Kidney (tissue), 14 donors: ENCODE measurements around the gene SLC7A9. TPM values are rescaled to one million over a fixed set of nuclear protein-coding genes. Genes with fewer than 3 reads are reported as not detected.

ENCODE experiments used
- DNase-seq, 5 donors: peaks; one replicate each; pipeline ENCODE4 v3.0.0-alpha.2; 2013 to 2020
- FAIRE-seq: peaks from 2 replicates; lab custom pipeline; 2012; peaks lifted over from hg19 to GRCh38; lab: Jason Lieb, UNC
- H3K27ac ChIP-seq, 2 donors: one replicate each; pipeline ENCODE4 v1.7.0; 2013; ENCODE audit warnings: low read depth in 2 of 2, low read length in 2 of 2, inconsistent platforms in 1 of 2
- H3K27me3 ChIP-seq: one replicate; pipeline ENCODE4 v1.7.1; 2013; ENCODE audit warnings: low read length, inconsistent platforms; ENCODE audit not compliant: control insufficient read depth, insufficient read depth
- H3K36me3 ChIP-seq, 3 donors: one replicate each; pipeline versions ENCODE4 v1.7.0 to v1.7.1; 2013; ENCODE audit warnings: low read length in 3 of 3, control low read depth in 1 of 3, inconsistent platforms in 1 of 3; ENCODE audit not compliant: insufficient read depth in 3 of 3, control insufficient read depth in 2 of 3
- H3K4me1 ChIP-seq, 3 donors: one replicate each; pipeline versions ENCODE4 v1.7.0 to v1.7.1; 2013; ENCODE audit warnings: low read length in 3 of 3, inconsistent platforms in 1 of 3, low read depth in 1 of 3; ENCODE audit not compliant: control insufficient read depth in 2 of 3, insufficient read depth in 2 of 3
- H3K4me3 ChIP-seq, 3 donors: one replicate each; pipeline versions ENCODE4 v1.7.0 to v1.8.1; 2013; ENCODE audit warnings: low read length in 3 of 3, control low read depth in 1 of 3, inconsistent platforms in 1 of 3
- H3K9ac ChIP-seq, 3 donors: one replicate each; pipeline versions ENCODE4 v1.7.0 to v1.7.1; 2013; ENCODE audit warnings: low read length in 3 of 3, control low read depth in 1 of 3, inconsistent platforms in 1 of 3
- H3K9me3 ChIP-seq, 3 donors: one replicate each; pipeline versions ENCODE4 v1.7.0 to v1.7.1; 2013; ENCODE audit warnings: low read length in 3 of 3, control low read depth in 1 of 3, inconsistent platforms in 1 of 3; ENCODE audit not compliant: control insufficient read depth in 2 of 3, insufficient read depth in 1 of 3
- intact Hi-C: fragments of 100-400 bp; cut with DNase I; formaldehyde crosslinking; loops from one replicate; pipeline ENCODE4 v1.11.1; 2022
- polyA plus RNA-seq: library from polyadenylated mRNA; stranded (reverse); fragments of 350-450 nt; fragmentation: Illumina TruSeq; extraction: RNeasy Lipid Tissue Mini Kit (QIAGEN cat#74804); gene quantifications from one replicate; pipeline ENCODE4 v1.2.3, GENCODE V29; 2014; ENCODE audit warnings: low read depth, low replicate concordance; ENCODE audit not compliant: insufficient read depth
- total RNA-seq: library from RNA; stranded (reverse); fragmentation: NEBNext Ultra II Directional; extraction: Animal tissue kit (Norgen Biotek cat#: 25700); gene quantifications from one replicate; pipeline ENCODE4 v1.2.1, GENCODE V29; 2021
- TF ChIP-seq, protein P1 (sequence below): IDR thresholded peaks from 3 replicates; pipeline ENCODE4 v1.5.1; 2012; ENCODE audit warnings: mild to moderate bottlenecking, moderate library complexity, borderline replicate concordance; ENCODE audit not compliant: insufficient read depth; ENCODE audit errors: extremely low read depth
- donor health status: control.
- donor health status: control.
- donor health status: control.
- donor health status: control.
- donor health status: control.
- donor health status: DM: yes; HTN: yes; CAD: no.
- donor health status: Normal renal cell carcinoma (clear cell type).

SLC7A9 gene
- total and polyA plus RNA-seq, 2 donors from 2014 or later, result 2.6 to 40.0 TPM

DNA sequence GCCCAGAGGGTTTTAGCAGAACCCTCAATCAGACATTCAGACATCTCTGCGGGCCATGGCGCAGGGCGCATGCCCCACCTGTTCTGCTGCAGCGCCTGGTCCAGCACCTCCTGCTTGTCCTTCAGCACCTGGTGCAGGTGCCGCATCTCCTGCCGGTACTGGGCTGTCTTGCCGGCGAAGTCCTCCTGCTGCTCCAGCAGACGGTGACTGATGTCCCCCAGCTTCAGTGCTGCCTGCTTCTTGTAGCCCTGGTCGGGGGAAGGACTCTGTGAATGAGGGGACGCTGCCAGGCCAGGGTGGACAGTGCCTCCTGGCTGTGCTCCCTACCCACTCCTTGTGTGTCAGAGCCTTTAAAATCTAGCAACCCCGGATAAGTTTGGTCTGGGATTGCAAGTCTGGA lies 12.2 kb upstream of the SLC7A9 start:
- Histone ChIP-seq H3K9me3 (no peaks in the 10 kb centered on the region), H3K27ac (no peak overlapping the region), H3K4me3 (no peak overlapping the region), H3K4me1 (no peaks in the 10 kb centered on the region), H3K9ac (no peak overlapping the region), H3K36me3 (no peaks in the 10 kb centered on the region), H3K27me3 (no peaks in the 10 kb centered on the region)
- no peak for FAIRE-seq
- DNase-seq, result no peak
- TF ChIP-seq, protein P1, sequence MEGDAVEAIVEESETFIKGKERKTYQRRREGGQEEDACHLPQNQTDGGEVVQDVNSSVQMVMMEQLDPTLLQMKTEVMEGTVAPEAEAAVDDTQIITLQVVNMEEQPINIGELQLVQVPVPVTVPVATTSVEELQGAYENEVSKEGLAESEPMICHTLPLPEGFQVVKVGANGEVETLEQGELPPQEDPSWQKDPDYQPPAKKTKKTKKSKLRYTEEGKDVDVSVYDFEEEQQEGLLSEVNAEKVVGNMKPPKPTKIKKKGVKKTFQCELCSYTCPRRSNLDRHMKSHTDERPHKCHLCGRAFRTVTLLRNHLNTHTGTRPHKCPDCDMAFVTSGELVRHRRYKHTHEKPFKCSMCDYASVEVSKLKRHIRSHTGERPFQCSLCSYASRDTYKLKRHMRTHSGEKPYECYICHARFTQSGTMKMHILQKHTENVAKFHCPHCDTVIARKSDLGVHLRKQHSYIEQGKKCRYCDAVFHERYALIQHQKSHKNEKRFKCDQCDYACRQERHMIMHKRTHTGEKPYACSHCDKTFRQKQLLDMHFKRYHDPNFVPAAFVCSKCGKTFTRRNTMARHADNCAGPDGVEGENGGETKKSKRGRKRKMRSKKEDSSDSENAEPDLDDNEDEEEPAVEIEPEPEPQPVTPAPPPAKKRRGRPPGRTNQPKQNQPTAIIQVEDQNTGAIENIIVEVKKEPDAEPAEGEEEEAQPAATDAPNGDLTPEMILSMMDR, result no peak
- intact Hi-C loops, result no loop called here

GRCh38 chr19:32880622-32881021 lies 11.1 kb upstream of the SLC7A9 start:
- no peaks in the 10 kb centered on the region for H3K36me3 ChIP-seq
- TF ChIP-seq, protein P1, result no peak
- FAIRE-seq, result no peak

GRCh38 chr19:32879741-32880140 lies 10.2 kb upstream of the SLC7A9 start:
- FAIRE-seq (no peak), DNase-seq (no peak)
- Histone ChIP-seq H3K27ac (no peak overlapping the region), H3K9ac (no peak overlapping the region), H3K9me3 (no peaks in the 10 kb centered on the region), H3K4me3 (no peak overlapping the region), H3K4me1 (no peaks in the 10 kb centered on the region), H3K36me3 (no peaks in the 10 kb centered on the region), H3K27me3 (no peaks in the 10 kb centered on the region)
- TF ChIP-seq, protein P1, result no peak
- intact Hi-C loops, result no loop called here

More at GRCh38 chr19:32880622-32881021, 11.1 kb upstream of the SLC7A9 start:
- H3K27ac ChIP-seq, result no peak overlapping the region
- H3K9me3 ChIP-seq, result no peaks in the 10 kb centered on the region
- H3K4me3 ChIP-seq, result no peak overlapping the region
- no peak overlapping the region for H3K9ac ChIP-seq
- H3K27me3 ChIP-seq, result no peaks in the 10 kb centered on the region
- intact Hi-C loops, result no loop called here
- DNase-seq, result no peak
- no peaks in the 10 kb centered on the region for H3K4me1 ChIP-seq

DNA sequence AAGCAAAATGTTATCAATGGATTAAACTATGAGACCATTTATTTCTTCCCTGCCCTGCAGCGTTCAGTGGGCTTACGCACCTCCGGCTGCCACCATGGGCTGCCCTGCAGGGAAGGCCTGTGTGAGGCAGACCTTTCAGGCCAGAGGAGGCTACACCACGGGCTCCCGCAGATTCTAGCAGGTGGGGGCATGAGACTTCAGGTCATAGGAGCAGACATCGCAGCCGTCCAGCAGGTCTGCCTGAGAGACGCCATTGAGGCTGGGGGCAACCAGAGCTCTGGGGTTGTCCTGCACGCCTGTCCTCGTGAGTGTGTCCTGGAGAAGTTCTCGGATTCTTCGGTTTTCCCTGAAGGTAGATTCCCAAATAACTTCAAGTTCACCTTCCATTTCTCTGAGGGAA lies 9.4 kb upstream of the SLC7A9 start:
- FAIRE-seq (no peak), DNase-seq (no peak)
- TF ChIP-seq, protein P1, result no peak

More for the DNA sequence above, 9.4 kb upstream of the SLC7A9 start:
- Histone ChIP-seq H3K9me3 (no peaks in the 10 kb centered on the region), H3K4me1 (no peaks in the 10 kb centered on the region), H3K4me3 (no peak overlapping the region), H3K27ac (no peak overlapping the region), H3K27me3 (no peaks in the 10 kb centered on the region), H3K9ac (no peak overlapping the region), H3K36me3 (no peaks in the 10 kb centered on the region)
- intact Hi-C loops, result no loop called here
